HG03135 (cell line): ENCODE measurements around the gene GFOD2.

Source experiments
- ATAC-seq: cut with Tn5 transposase; IDR thresholded peaks from one replicate; pipeline ENCODE4 v1.9.1; 2021; ENCODE audit warnings: mild to moderate bottlenecking, moderate library complexity; ENCODE audit not compliant: unreplicated experiment

GFOD2 gene

GRCh38 chr16:67660564-67661028 is 58.5 kb downstream of the GFOD2 start, which contains the start of gene PARD6A:
PARD6A (plus strand) TSS chr16:67660960; CDS start chr16:67661039, 79 bp downstream.
- peak; percentile 65 for ATAC-seq

GRCh38 chr16:67659675-67660563 is 59.2 kb downstream of the GFOD2 start, which contains the start of gene ACD:
ACD (minus strand) TSS chr16:67660260; CDS start chr16:67660220, 40 bp downstream.
- peak; percentile 47 for ATAC-seq

- no peak for ATAC-seq
Observed at GRCh38 chr16:67658849-67659674, 60.1 kb downstream of the GFOD2 start.

- ATAC-seq, result no peak
Observed at GRCh38 chr16:67657751-67658518, 61.2 kb downstream of the GFOD2 start.

DNA sequence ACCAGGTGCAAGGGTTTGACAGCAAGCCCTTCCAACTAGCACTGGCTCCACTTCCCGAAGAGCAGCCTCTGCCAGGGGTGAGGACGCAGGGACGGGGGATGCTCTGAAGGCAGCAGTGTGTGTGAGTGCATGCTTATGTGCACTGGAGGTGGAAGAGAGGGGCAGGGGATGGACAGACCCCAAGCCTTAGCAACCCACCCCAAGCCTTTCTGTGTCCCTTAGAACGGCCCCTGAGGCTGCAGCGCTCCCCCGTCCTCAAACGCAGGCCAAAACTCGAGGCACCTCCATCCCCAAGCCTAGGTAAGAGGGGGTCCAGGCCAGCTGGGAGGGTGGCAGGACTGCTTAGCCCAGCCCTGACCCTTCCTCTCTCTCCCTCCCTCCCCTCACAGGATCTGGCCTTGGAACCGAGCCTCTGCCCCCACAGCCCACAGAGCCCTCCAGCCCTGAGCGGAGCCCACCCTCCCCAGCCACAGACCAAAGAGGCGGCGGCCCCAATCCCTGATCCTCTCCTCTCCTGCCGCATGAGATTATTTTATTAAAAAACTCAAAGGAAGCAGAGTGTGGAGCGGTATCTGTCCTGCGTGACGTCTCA is 62.0 kb downstream of the GFOD2 start:
- no peak for ATAC-seq

- ATAC-seq, result no peak
Observed at GRCh38 chr16:67656344-67657016, 62.6 kb downstream of the GFOD2 start.

DNA sequence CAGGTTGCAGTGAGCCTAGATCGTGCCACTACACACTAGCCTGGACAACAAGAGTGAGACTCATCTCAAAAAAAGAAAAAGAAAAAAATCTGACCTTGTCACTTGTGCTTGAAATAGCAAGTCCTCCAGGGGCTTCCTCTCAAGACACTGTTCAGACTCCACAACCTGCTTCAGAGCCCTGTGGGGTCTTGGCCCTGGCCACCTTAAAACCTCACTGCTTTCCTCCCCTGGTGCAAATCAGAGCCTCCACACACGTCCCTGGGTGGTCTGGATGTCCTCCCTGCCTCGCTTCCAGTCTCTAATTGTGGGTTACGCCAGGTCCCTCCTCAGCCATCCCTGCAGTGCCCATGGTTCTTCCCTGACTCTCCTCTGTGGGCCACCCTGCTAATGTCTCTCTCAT is 63.8 kb downstream of the GFOD2 start:
- ATAC-seq, result no peak

- ATAC-seq, result no peak
Observed at GRCh38 chr16:67654403-67654911, 64.7 kb downstream of the GFOD2 start.

DNA sequence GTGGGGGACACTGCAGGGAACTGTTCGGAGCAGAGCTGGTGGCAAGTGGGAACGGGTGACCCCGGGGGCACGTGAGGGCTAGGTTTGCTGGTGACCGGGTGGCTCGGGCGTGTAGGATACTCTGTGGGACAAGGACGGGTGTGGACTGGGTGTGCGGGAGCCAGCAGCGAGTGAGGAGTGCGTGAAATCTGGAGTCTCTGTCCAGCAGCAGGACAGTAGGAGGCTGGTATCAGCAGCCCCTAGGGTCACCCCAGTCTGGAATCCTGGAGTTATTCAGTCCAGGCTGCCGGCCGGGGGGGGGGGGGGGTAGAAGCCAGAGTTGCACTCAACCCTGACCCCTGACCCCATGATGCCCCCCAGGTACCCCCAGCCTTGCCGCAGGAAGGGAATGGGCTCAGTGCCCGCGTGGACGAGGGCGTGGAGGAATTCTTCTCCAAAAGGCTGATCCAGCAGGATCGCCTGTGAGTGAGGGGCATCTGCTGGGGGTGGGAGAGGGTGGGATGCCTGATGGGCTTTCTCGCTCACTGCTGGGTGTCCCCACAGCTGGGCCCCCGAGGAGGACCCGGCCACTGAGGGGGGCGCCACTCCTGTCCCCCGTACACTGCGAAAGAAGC is 65.2 kb downstream of the GFOD2 start:
- no peak for ATAC-seq

GRCh38 chr16:67653128-67653788 is 65.9 kb downstream of the GFOD2 start:
- ATAC-seq, result no peak

- no peak for ATAC-seq
Observed at GRCh38 chr16:67652578-67653127, 66.5 kb downstream of the GFOD2 start.

DNA sequence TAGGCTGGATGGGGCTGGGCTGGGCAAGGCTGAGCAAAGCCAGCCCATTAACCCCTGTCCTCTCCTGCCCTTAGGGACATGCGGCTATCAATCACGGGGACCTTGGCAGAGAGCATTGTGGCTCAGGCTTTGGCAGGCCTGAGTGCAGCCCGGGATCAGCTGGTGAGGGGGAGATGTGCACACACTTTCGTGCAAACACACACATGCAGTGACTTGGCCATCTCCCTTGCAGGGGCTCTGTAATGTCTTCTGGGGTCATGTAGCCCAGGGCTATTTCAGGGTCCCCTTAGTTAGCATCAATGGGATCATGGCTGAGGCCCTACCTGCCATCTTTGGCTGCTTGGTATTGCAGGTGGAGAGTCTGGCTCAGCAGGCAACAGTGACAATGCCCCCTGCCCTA is 67.3 kb downstream of the GFOD2 start:
- no peak for ATAC-seq

DNA sequence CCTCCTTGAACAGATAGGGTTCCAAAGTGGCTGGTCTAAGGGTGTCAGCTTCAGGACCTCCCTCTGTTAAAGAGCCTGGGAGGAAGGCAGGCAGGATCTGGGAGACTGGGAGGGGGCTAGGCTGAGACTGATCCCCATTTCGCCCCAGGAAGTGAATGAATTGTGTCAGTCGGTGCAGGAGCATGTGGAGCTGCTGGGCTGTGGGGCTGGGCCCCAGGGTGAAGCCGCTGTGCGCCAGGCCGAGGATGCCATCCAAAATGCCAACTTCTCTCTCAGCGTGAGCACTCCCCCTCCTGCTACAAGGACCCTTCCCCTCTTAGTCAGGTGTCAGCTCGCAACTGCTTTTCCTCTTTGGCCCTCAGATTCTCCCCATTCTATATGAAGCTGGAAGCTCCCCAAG is 68.1 kb downstream of the GFOD2 start:
- ATAC-seq, result no peak

- no peak for ATAC-seq
Observed at GRCh38 chr16:67650023-67650422, 69.1 kb downstream of the GFOD2 start.

DNA sequence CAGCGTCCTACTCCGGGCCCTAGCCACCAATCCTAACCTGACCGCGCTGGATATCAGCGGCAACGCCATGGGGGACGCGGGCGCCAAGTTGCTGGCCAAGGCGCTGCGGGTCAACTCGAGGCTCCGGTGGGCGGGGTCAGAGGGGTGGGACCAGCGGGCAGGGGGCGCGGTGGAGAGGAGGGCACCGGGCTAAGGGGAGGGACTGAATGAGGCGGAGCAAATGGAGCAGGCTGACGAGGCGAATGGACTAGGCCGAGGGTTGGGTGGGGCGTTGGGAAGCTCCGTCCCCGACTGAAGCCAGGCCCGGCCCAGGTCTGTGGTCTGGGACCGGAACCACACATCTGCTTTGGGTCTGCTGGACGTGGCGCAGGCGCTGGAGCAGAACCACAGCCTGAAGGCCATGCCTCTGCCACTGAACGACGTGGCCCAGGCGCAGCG is 69.6 kb downstream of the GFOD2 start:
- ATAC-seq, result no peak

DNA sequence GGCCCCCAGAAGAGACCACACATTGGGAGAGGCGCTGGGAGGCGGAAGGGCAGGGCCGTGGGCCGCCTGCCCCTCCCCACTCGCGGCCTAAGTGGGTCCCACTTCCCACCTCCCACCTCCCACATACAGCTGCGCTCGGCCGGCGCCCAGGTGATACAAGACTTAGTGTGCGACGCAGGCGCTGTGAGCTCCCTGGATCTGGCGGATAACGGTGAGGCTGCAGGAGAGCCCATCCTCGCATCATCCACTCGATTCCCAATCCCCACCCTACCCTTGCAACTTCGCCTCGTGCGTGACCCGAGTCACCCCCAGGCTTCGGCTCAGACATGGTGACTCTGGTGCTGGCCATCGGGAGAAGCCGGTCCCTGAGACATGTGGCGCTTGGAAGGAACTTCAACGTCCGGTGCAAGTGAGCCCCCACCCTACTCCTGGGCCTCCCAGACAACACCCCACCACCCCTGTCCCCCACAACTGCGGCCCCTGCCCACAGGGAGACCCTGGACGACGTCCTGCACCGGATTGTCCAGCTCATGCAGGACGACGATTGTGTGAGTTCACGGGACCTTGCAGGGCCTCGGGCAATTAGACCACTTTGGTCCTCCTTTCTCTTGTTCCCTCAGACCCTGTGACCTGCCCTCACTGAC is 70.2 kb downstream of the GFOD2 start:
- no peak for ATAC-seq

DNA sequence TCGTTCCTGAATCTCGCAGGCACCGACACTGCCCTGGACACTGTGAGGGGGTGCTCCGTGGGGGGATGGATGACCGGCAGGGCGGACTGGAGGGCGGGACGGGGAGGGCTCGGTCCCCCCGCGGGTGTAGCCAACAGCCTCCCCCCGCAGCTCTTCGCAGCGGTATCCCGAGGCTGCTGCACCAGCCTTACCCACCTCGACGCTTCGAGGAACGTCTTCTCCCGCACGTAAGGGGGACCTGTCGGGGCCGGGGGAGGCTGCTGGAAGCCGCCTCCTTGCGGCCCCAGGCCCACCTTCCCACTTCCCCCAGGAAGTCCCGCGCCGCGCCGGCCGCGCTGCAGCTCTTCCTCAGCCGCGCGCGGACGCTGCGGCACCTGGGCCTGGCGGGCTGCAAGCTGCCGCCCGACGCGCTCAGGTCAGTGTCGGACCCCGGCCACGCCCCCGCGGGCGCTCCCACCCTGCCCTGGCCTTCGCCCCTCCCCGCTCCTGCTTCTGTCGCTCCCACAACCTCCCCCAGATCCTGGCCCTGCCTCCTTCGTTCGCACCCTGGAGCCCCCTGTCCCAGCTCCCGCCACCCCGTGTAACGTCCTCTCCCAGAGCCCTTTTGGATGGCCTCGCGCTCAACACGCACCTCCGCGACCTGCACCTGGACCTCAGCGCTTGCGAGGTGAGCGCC is 70.9 kb downstream of the GFOD2 start:
- ATAC-seq, result no peak
